ENCODE measurements around the gene SORCS2. TPM values are rescaled to one million over a fixed set of nuclear protein-coding genes. Genes with fewer than 3 reads are reported as not detected.

The SORCS2 gene
- total and polyA plus RNA-seq, 2 of the 8 experiments (the other 6 are each of a cell fraction or from before 2014, with no cell fraction given) = 0.36 to 1.8 TPM

- no peak overlapping the region for H3K4me2 ChIP-seq (ENCODE audit: insufficient read depth in 1 of 2, low read depth in 2 of 2, low read length in 2 of 2)
- DNase-seq (ENCODE audit: low read depth in 1 of 2, low spot score in 2 of 2) (no peak), FAIRE-seq (no peak)
- no peak overlapping the region for H2AFZ ChIP-seq (ENCODE audit: low read length)
- H2BK5ac ChIP-seq (ENCODE audit: low read depth, low read length) = no peak overlapping the region
- no peak overlapping the region for H2AK5ac ChIP-seq (ENCODE audit: low read depth, low read length)
- no peaks in the 10 kb centered on the region for H3K27me3 ChIP-seq (replicated peaks in 1 of 4; ENCODE audit: control insufficient read depth in 3 of 4, extremely low read depth in 1 of 4, insufficient read depth in 3 of 4, low read length in 3 of 4)
- H4K5ac ChIP-seq (ENCODE audit: insufficient read length, low read depth, low read length) = no peak overlapping the region
- H3K27ac ChIP-seq (ENCODE audit: low read depth, low read length) = no peak overlapping the region
- H4K20me1 ChIP-seq (replicated peaks in 1 of 2; ENCODE audit: control insufficient read depth in 1 of 2, insufficient read depth in 2 of 2, low read length in 2 of 2) = no peaks in the 10 kb centered on the region
- H4K8ac ChIP-seq (ENCODE audit: extremely low read depth, insufficient read depth, low read length) = no peak overlapping the region
- CTCF ChIA-PET (ENCODE audit: partially characterized antibody) = interaction anchor here (0.7 to 2.7 kb wide), 8 partner anchors 10 to 174 kb away, joined by 3 to 11 read pairs (median 7); no protein-coding TSS in a partner anchor
- no peaks in the 10 kb centered on the region for H3K36me3 ChIP-seq (ENCODE audit: control insufficient read depth in 2 of 4, insufficient read depth in 4 of 4, low read length in 3 of 4)
- H2BK15ac ChIP-seq (ENCODE audit: low read length) = no peak overlapping the region
- no peak overlapping the region for H2BK120ac ChIP-seq (replicated peaks; ENCODE audit: low read depth, low read length)
- H2BK12ac ChIP-seq (ENCODE audit: low read depth, low read length) = no peak overlapping the region
- no peak overlapping the region for H3K4me3 ChIP-seq (ENCODE audit: extremely low read depth in 1 of 4, insufficient read depth in 2 of 4, low read depth in 3 of 4, low read length in 4 of 4)
- no peak overlapping the region for H3K9ac ChIP-seq (replicated peaks in 1 of 4; ENCODE audit: extremely low read depth in 1 of 4, low read depth in 3 of 4, low read length in 3 of 4)
- no peak overlapping the region for H4K91ac ChIP-seq (replicated peaks; ENCODE audit: insufficient read length, low read length)
- no peak overlapping the region for H3K18ac ChIP-seq (ENCODE audit: extremely low read depth, low read length)
- no peaks in the 10 kb centered on the region for H3K79me1 ChIP-seq (ENCODE audit: low read depth, low read length)
- no peak overlapping the region for H3K14ac ChIP-seq (ENCODE audit: insufficient read length)
- POLR2A ChIA-PET (ENCODE audit: partially characterized antibody) = no interaction called here
- no peak overlapping the region for H3K23ac ChIP-seq (ENCODE audit: insufficient read length)
- H3K23me2 ChIP-seq (ENCODE audit: low read depth, low read length) = no peaks in the 10 kb centered on the region
- WGBS, 2 experiments (ENCODE audit: extremely low coverage in 1 of 2, insufficient coverage in 1 of 2, insufficient read length in 1 of 2, insufficient replicate concordance in 2 of 2, low coverage in 1 of 2, low lambda C conversion rate in 2 of 2, missing lambda C conversion rate in 1 of 2) = 91% methylated on average over 6 of the region's 6 CpGs; no CpG with 5 or more reads in 1 of the 2 experiments
- H3K4me1 ChIP-seq (replicated peaks in 1 of 4; ENCODE audit: control insufficient read depth in 3 of 4, insufficient read depth in 4 of 4, low read length in 3 of 4) = no peaks in the 10 kb centered on the region; a peak in 1 of 7 replicates
- no peak overlapping the region for H2BK20ac ChIP-seq (ENCODE audit: low read length)
- no peak overlapping the region for H3K4ac ChIP-seq (replicated peaks; ENCODE audit: insufficient read length, low read depth, low read length)
- no peak overlapping the region for H3K56ac ChIP-seq (replicated peaks; ENCODE audit: insufficient read length, low read depth, low read length)
- no peaks in the 10 kb centered on the region for H3K79me2 ChIP-seq (ENCODE audit: control insufficient read depth in 1 of 2, insufficient read depth in 2 of 2, low read length in 2 of 2)
- no peaks in the 10 kb centered on the region for H3K9me3 ChIP-seq (ENCODE audit: insufficient read depth in 2 of 2, low read depth in 1 of 2, low read length in 1 of 2)
- TF ChIP-seq CTCF (IDR thresholded peaks at IDR 0.05; ENCODE audit: control extremely low read depth in 1 of 3, insufficient read depth in 1 of 3, low read depth in 1 of 3, low read length in 3 of 3) (no peak), RXRA (IDR thresholded peaks at IDR 0.05; ENCODE audit: insufficient read depth, low read depth, low read length) (no peak), SP1 (IDR thresholded peaks at IDR 0.05; ENCODE audit: low read depth, low read length) (no peak), KDM1A (IDR thresholded peaks at IDR 0.05; ENCODE audit: borderline replicate concordance, low read length) (no peak), GTF2F1 (IDR thresholded peaks at IDR 0.05; ENCODE audit: borderline replicate concordance, low read depth, low read length) (no peak), FOSL1 (IDR thresholded peaks at IDR 0.05; ENCODE audit: insufficient read depth, low read depth, low read length) (no peak), NANOG (IDR thresholded peaks at IDR 0.05; ENCODE audit: insufficient read depth, low read depth, low read length, poor library complexity, severe bottlenecking) (no peak), JUN (IDR thresholded peaks at IDR 0.05; ENCODE audit: low read depth, low read length) (no peak), POU5F1 (IDR thresholded peaks at IDR 0.05; ENCODE audit: low read depth, low read length) (no peak), HDAC2 (IDR thresholded peaks at IDR 0.05; ENCODE audit: borderline replicate concordance in 1 of 2, low read depth in 2 of 2, low read length in 2 of 2) (no peak)
Measured at GRCh38 chr4:7161721-7162214, 30.6 kb upstream of the SORCS2 start.
